ENCODE measurements around the gene TMEM250. TPM values are rescaled to one million over a fixed set of nuclear protein-coding genes. Genes with fewer than 3 reads are reported as not detected.

The TMEM250 gene
- total RNA-seq, 1 experiment from 2014 or later: 37.5 TPM

- Histone ChIP-seq H3K4me1 (ENCODE audit: control insufficient read depth in 1 of 2, insufficient read depth in 2 of 2, low read length in 2 of 2) (peaks cover 2 to 15% of the 10 kb centered on the region in 2 experiments; a peak in 3 of 4 replicates), H3K9me2 (ENCODE audit: insufficient read depth) (no peaks in the 10 kb centered on the region), H3K27me3 (ENCODE audit: insufficient read depth, low read length) (no peaks in the 10 kb centered on the region), H3K79me2 (ENCODE audit: insufficient read depth, low read length) (no peaks in the 10 kb centered on the region), H3K9ac (ENCODE audit: low read length) (no peak overlapping the region), H3K9me3 (ENCODE audit: control insufficient read depth in 1 of 2, insufficient read depth in 1 of 2, low read depth in 1 of 2, low read length in 2 of 2) (no peaks in the 10 kb centered on the region), H3K4me2 (ENCODE audit: low read length) (no peak overlapping the region), H2AFZ (ENCODE audit: low read depth, low read length, poor library complexity, severe bottlenecking) (no peak overlapping the region), H3K36me3 (ENCODE audit: control insufficient read depth in 1 of 2, insufficient read depth in 2 of 2, low read length in 2 of 2) (no peaks in the 10 kb centered on the region), H4K20me1 (ENCODE audit: insufficient read depth) (no peaks in the 10 kb centered on the region), H3K27ac (ENCODE audit: low read depth, low read length) (no peak overlapping the region), H3K4me3 (replicated peaks in 1 of 2; ENCODE audit: low read depth in 1 of 2, low read length in 2 of 2) (no peak overlapping the region)
- CTCF ChIA-PET: no interaction called here
- no TSS peak for BruUV-seq (replicated peaks)
- no peak for ATAC-seq
- POLR2A ChIA-PET: no interaction called here
- no peak for DNase-seq (ENCODE audit: low read depth, low spot score)
- RAD21 ChIA-PET (ENCODE audit: low non-redundant PET in 1 of 2, low total read pairs in 2 of 2, uncharacterized antibody in 2 of 2, unreplicated experiment in 2 of 2): no interaction called here
- intact Hi-C loops (cut with micrococcal nuclease): no loop called here
- TF ChIP-seq SP1 (IDR thresholded peaks at IDR 0.05; ENCODE audit: low read depth): no peak
- TF ChIP-seq, protein P1, sequence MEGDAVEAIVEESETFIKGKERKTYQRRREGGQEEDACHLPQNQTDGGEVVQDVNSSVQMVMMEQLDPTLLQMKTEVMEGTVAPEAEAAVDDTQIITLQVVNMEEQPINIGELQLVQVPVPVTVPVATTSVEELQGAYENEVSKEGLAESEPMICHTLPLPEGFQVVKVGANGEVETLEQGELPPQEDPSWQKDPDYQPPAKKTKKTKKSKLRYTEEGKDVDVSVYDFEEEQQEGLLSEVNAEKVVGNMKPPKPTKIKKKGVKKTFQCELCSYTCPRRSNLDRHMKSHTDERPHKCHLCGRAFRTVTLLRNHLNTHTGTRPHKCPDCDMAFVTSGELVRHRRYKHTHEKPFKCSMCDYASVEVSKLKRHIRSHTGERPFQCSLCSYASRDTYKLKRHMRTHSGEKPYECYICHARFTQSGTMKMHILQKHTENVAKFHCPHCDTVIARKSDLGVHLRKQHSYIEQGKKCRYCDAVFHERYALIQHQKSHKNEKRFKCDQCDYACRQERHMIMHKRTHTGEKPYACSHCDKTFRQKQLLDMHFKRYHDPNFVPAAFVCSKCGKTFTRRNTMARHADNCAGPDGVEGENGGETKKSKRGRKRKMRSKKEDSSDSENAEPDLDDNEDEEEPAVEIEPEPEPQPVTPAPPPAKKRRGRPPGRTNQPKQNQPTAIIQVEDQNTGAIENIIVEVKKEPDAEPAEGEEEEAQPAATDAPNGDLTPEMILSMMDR (IDR thresholded peaks at IDR 0.05 in 2 of 3, conservative IDR thresholded peaks at IDR 0.05 in 1 of 3; ENCODE audit: borderline replicate concordance in 1 of 3, insufficient read depth in 1 of 3, low read depth in 2 of 3, low read length in 2 of 3): no peak
- TF ChIP-seq EZH2 (IDR thresholded peaks at IDR 0.05): no peak
- no peak for TF ChIP-seq ZBTB33 (IDR thresholded peaks at IDR 0.05; ENCODE audit: extremely low read depth, insufficient replicate concordance, low read length)
Measured at GRCh38 chr9:136140966-136141365, 22.3 kb upstream of the TMEM250 start.

DNA sequence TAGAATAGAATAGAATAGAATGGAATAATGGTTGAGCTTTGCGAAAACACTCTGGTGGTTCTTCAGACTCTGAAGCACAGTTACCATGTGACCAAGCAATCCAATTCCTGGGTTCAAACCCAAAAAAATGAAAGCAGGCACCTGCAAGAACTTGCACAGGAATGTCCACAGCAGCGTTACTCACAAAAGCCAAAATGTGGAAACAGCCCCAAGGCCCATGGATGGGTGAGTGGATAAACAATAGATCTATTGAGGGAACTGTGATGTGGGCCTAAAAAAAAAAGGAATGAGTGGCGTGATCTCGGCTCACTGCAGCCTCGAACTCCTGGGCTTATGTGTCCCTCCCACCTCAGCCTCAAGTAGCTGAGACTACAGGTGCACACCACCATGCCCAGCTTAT, 21.4 kb upstream of the TMEM250 start:
- ATAC-seq: no peak

More for the DNA sequence above, 21.4 kb upstream of the TMEM250 start:
- Histone ChIP-seq H3K9me2 (ENCODE audit: insufficient read depth) (no peaks in the 10 kb centered on the region), H4K20me1 (ENCODE audit: insufficient read depth) (no peaks in the 10 kb centered on the region), H3K4me1 (ENCODE audit: control insufficient read depth in 1 of 2, insufficient read depth in 2 of 2, low read length in 2 of 2) (peaks cover 2 to 15% of the 10 kb centered on the region in 2 experiments; a peak in 3 of 4 replicates), H3K4me3 (replicated peaks in 1 of 2; ENCODE audit: low read depth in 1 of 2, low read length in 2 of 2) (no peak overlapping the region), H3K36me3 (ENCODE audit: control insufficient read depth in 1 of 2, insufficient read depth in 2 of 2, low read length in 2 of 2) (no peaks in the 10 kb centered on the region), H3K9ac (ENCODE audit: low read length) (no peak overlapping the region), H3K27me3 (ENCODE audit: insufficient read depth, low read length) (no peaks in the 10 kb centered on the region), H3K27ac (ENCODE audit: low read depth, low read length) (no peak overlapping the region), H3K79me2 (ENCODE audit: insufficient read depth, low read length) (no peaks in the 10 kb centered on the region), H3K9me3 (ENCODE audit: control insufficient read depth in 1 of 2, insufficient read depth in 1 of 2, low read depth in 1 of 2, low read length in 2 of 2) (no peaks in the 10 kb centered on the region), H2AFZ (ENCODE audit: low read depth, low read length, poor library complexity, severe bottlenecking) (no peak overlapping the region), H3K4me2 (ENCODE audit: low read length) (no peak overlapping the region)
- intact Hi-C loops (cut with micrococcal nuclease): no loop called here
- no peak for DNase-seq (ENCODE audit: low read depth, low spot score)
- ChIA-PET CTCF (no interaction called here), POLR2A (no interaction called here), RAD21 (ENCODE audit: low non-redundant PET in 1 of 2, low total read pairs in 2 of 2, uncharacterized antibody in 2 of 2, unreplicated experiment in 2 of 2) (no interaction called here)
- no TSS peak for BruUV-seq (replicated peaks)
- TF ChIP-seq EGR1 (IDR thresholded peaks at IDR 0.05; ENCODE audit: low read depth): no peak
- TF ChIP-seq FOSL1 (IDR thresholded peaks at IDR 0.05; ENCODE audit: low read depth): no peak
- no peak for TF ChIP-seq ELF1 (IDR thresholded peaks at IDR 0.05; ENCODE audit: borderline replicate concordance, low read depth)
- no peak for TF ChIP-seq SRF (IDR thresholded peaks at IDR 0.05; ENCODE audit: low read depth)
- no peak for TF ChIP-seq RAD21 (IDR thresholded peaks at IDR 0.05; ENCODE audit: low read depth)
- TF ChIP-seq JUND (IDR thresholded peaks at IDR 0.05): no peak
- no peak for TF ChIP-seq YY1 (IDR thresholded peaks at IDR 0.05; ENCODE audit: extremely low read depth, insufficient replicate concordance, low read depth, low read length)
- no peak for TF ChIP-seq ZNF274 (IDR thresholded peaks at IDR 0.05; ENCODE audit: low read depth, low read length)
- no peak for TF ChIP-seq SP1 (IDR thresholded peaks at IDR 0.05; ENCODE audit: low read depth)
- no peak for TF ChIP-seq POLR2AphosphoS5 (IDR thresholded peaks at IDR 0.05; ENCODE audit: low read depth, low read length)
- no peak for TF ChIP-seq POLR2A (IDR thresholded peaks at IDR 0.05; ENCODE audit: borderline replicate concordance, extremely low read depth, insufficient read depth, insufficient read length)
- no peak for TF ChIP-seq CEBPB (IDR thresholded peaks at IDR 0.05; ENCODE audit: low read depth)
